Fibroblast of villous mesenchyme (primary cell): ENCODE measurements around the gene A2M. TPM values are rescaled to one million over a fixed set of nuclear protein-coding genes. Genes with fewer than 3 reads are reported as not detected.
"Not testable (repeated sequence)": the region's sequence is repeated elsewhere in the genome, so short reads cannot be mapped to it uniquely, and the experiment has no call there.

ENCODE experiments used
- DNase-seq: peaks from one replicate; pipeline ENCODE4 v3.0.0-alpha.2; 2010; ENCODE audit warnings: low read depth
- H3K4me3 ChIP-seq: 2 replicates; pipeline ENCODE4 v1.5.1; 2011; ENCODE audit warnings: low read depth, mild to moderate bottlenecking, low read length
- CTCF ChIP-seq: IDR thresholded peaks from 2 replicates; pipeline ENCODE4 v1.5.1; 2012; ENCODE audit warnings: low read depth, mild to moderate bottlenecking, low read length; ENCODE audit not compliant: insufficient read depth
- total RNA-seq: library from RNA; depleted of rRNA; stranded (reverse); fragments of >200 nt; gene quantifications from 2 replicates; pipeline ENCODE4 v1.2.3, GENCODE V29; 2012

A2M gene
- total RNA-seq, 1 donor: 14.7 TPM

- H3K4me3 ChIP-seq: no peak overlapping the region
- TF ChIP-seq CTCF: no peak
- DNase-seq: no peak
Observed at GRCh38 chr12:9143929-9144729, 28.4 kb upstream of the A2M start.

- TF ChIP-seq CTCF: no peak
- DNase-seq: no peak
- H3K4me3 ChIP-seq: no peak overlapping the region
Observed at GRCh38 chr12:9143137-9143536, 27.4 kb upstream of the A2M start.

GRCh38 chr12:9139588-9140290 is 24.0 kb upstream of the A2M start:
- peak; percentile 10 for DNase-seq
- H3K4me3 ChIP-seq: not testable (repeated sequence)

- no peak for TF ChIP-seq CTCF
- H3K4me3 ChIP-seq: no peak overlapping the region
- no peak for DNase-seq
Observed at GRCh38 chr12:9135903-9136310, 20.2 kb upstream of the A2M start.

- TF ChIP-seq CTCF: peak; percentile 33
- H3K4me3 ChIP-seq: no peak overlapping the region
- DNase-seq: peak; percentile 17
Observed at GRCh38 chr12:9134981-9135628, 19.4 kb upstream of the A2M start.

- no peak overlapping the region for H3K4me3 ChIP-seq
- TF ChIP-seq CTCF: no peak
- DNase-seq: peak; percentile 30
Observed at GRCh38 chr12:9133216-9133916, 17.6 kb upstream of the A2M start.
